ENCODE results near the gene SULT1C2.
"Not testable (repeated sequence)": the region's sequence is repeated elsewhere in the genome, so short reads cannot be mapped to it uniquely, and the experiment has no call there.

Gene SULT1C2

GRCh38 chr2:108288534-108289106, at the start of gene SULT1C2:
Gene SULT1C2 (plus strand): TSS chr2:108288895. CDS start chr2:108293668, 4,773 bp downstream.
- no peak for DNase-seq

- DNase-seq: no peak
Observed at GRCh38 chr2:108239786-108240185, 48.9 kb upstream of the SULT1C2 start, which contains the start of gene SULT1C3. Gene SULT1C3 (plus strand): TSS chr2:108239968. CDS start chr2:108247195, 7,227 bp downstream.

- DNase-seq: no peak
Observed at GRCh38 chr2:108240966-108241365, 47.7 kb upstream of the SULT1C2 start.

- no peak for DNase-seq
Observed at GRCh38 chr2:108243566-108243965, 45.1 kb upstream of the SULT1C2 start.

- DNase-seq: no peak
Observed at GRCh38 chr2:108244667-108245414, 43.9 kb upstream of the SULT1C2 start.

GRCh38 chr2:108253106-108253505, 35.6 kb upstream of the SULT1C2 start:
- no peak for DNase-seq

- DNase-seq: no peak
Observed at GRCh38 chr2:108257757-108258331, 30.9 kb upstream of the SULT1C2 start.

- no peak for DNase-seq
Observed at GRCh38 chr2:108260773-108261172, 27.9 kb upstream of the SULT1C2 start.

GRCh38 chr2:108262036-108262435, 26.7 kb upstream of the SULT1C2 start:
- DNase-seq: no peak

GRCh38 chr2:108263401-108263800, 25.3 kb upstream of the SULT1C2 start:
- DNase-seq: no peak

GRCh38 chr2:108266218-108266617, 22.5 kb upstream of the SULT1C2 start:
- DNase-seq: no peak

- no peak for DNase-seq
Observed at GRCh38 chr2:108267101-108267500, 21.6 kb upstream of the SULT1C2 start.

GRCh38 chr2:108268001-108268400, 20.7 kb upstream of the SULT1C2 start:
- DNase-seq: no peak

GRCh38 chr2:108270346-108270745, 18.3 kb upstream of the SULT1C2 start:
- DNase-seq: no peak

- no peak for DNase-seq
Observed at GRCh38 chr2:108270768-108271506, 17.8 kb upstream of the SULT1C2 start.

- DNase-seq: no peak
Observed at GRCh38 chr2:108271691-108272253, 16.9 kb upstream of the SULT1C2 start.

- DNase-seq: no peak
Observed at GRCh38 chr2:108278631-108279030, 10.1 kb upstream of the SULT1C2 start.

GRCh38 chr2:108279468-108279867, 9.2 kb upstream of the SULT1C2 start:
- DNase-seq: no peak

GRCh38 chr2:108280466-108280865, 8.2 kb upstream of the SULT1C2 start:
- no peak for DNase-seq

- DNase-seq: not testable (repeated sequence)
Observed at GRCh38 chr2:108284566-108284965, 4.1 kb upstream of the SULT1C2 start.

GRCh38 chr2:108285616-108286015, 3.1 kb upstream of the SULT1C2 start:
- DNase-seq: no peak

- DNase-seq: no peak
Observed at GRCh38 chr2:108287169-108287568, 1.5 kb upstream of the SULT1C2 start.

GRCh38 chr2:108293850-108294249, 5.2 kb downstream of the SULT1C2 start:
- no peak for DNase-seq

Measured in GOT3 (cell line).